SU-DHL-6 (cell line): ENCODE data around the gene DPPA5.

ENCODE experiments used
- H2AFZ ChIP-seq: fragments of 200-600 bp; sonication (generic); 2 replicates; pipeline ENCODE4 v1.6.1; 2014; ENCODE audit warnings: low read depth, mild to moderate bottlenecking, moderate library complexity, mixed read lengths, antibody characterized with exemption, low read length; ENCODE audit not compliant: severe bottlenecking
- H3F3A ChIP-seq: fragments of 200-600 bp; shearing (Covaris generic); 2 replicates; pipeline ENCODE4 v1.6.0; 2016; ENCODE audit warnings: antibody characterized with exemption, mild to moderate bottlenecking; ENCODE audit not compliant: insufficient read depth
- H3K27ac ChIP-seq: fragments of 200-600 bp; sonication (generic); 2 replicates; pipeline ENCODE4 v1.5.1; 2016; ENCODE audit warnings: low read depth, mild to moderate bottlenecking, low read length, moderate library complexity, mixed read lengths
- H3K27me3 ChIP-seq: fragments of 200-600 bp; sonication (generic), shearing (Covaris generic); 2 replicates; pipeline ENCODE4 v1.6.0; 2014; ENCODE audit warnings: mild to moderate bottlenecking, low read length
- H3K36me3 ChIP-seq: fragments of 200-600 bp; sonication (generic); 2 replicates; pipeline ENCODE4 v1.6.1; 2014; ENCODE audit warnings: mild to moderate bottlenecking, low read length, mixed read lengths
- H3K4me2 ChIP-seq: fragments of 300-600, 200-600 bp; shearing (Covaris generic), sonication (generic); 2 replicates; pipeline ENCODE4 v1.6.0; 2014; ENCODE audit warnings: low read length, low read depth, mild to moderate bottlenecking; ENCODE audit not compliant: poor library complexity, severe bottlenecking
- H3K4me3 ChIP-seq: fragments of 200-600 bp; sonication (generic); 2 replicates; pipeline ENCODE4 v1.5.1; 2014; ENCODE audit warnings: antibody characterized with exemption, low read length, mild to moderate bottlenecking, mixed read lengths; ENCODE audit not compliant: insufficient read depth, poor library complexity, severe bottlenecking
- H3K79me2 ChIP-seq: fragments of 200-600 bp; sonication (generic); 2 replicates; pipeline ENCODE4 v1.6.1; 2014; ENCODE audit warnings: mild to moderate bottlenecking, low read length, moderate library complexity; ENCODE audit not compliant: insufficient read depth
- H3K9ac ChIP-seq: fragments of 200-600 bp; sonication (generic); 2 replicates; pipeline ENCODE4 v1.7.0; 2014; ENCODE audit warnings: mild to moderate bottlenecking, low read length
- H3K9me2 ChIP-seq: fragments of 200-600 bp; sonication (generic); replicated peaks from 2 replicates; pipeline ENCODE4 v1.6.1; 2014; ENCODE audit warnings: low read length; ENCODE audit not compliant: insufficient read depth
- H3K9me3 ChIP-seq: fragments of 200-600 bp; sonication (generic); 2 replicates; pipeline ENCODE4 v1.6.1; 2014; ENCODE audit warnings: low read length, mixed read lengths; ENCODE audit not compliant: insufficient read depth
- H4K20me1 ChIP-seq: fragments of 200-600 bp; sonication (generic); 2 replicates; pipeline ENCODE4 v1.6.1; 2014; ENCODE audit warnings: low read depth, mild to moderate bottlenecking, antibody characterized with exemption, low read length, moderate library complexity, mixed read lengths
- EZH2phosphoT487 ChIP-seq: fragments of 200-600 bp; sonication (generic), shearing (Covaris generic); conservative IDR thresholded peaks from 2 replicates; pipeline ENCODE4 v1.6.1; 2018; ENCODE audit warnings: mild to moderate bottlenecking, antibody characterized with exemption, low read length, moderate library complexity, mixed read lengths
- TF ChIP-seq, protein P1 (sequence below): fragments of 200-600 bp; sonication (generic); IDR thresholded peaks from one replicate; pipeline ENCODE4 v1.5.1; 2017; ENCODE audit warnings: antibody characterized with exemption, mild to moderate bottlenecking, low read length, moderate library complexity; ENCODE audit not compliant: insufficient read depth, poor library complexity, severe bottlenecking

Gene DPPA5

DNA sequence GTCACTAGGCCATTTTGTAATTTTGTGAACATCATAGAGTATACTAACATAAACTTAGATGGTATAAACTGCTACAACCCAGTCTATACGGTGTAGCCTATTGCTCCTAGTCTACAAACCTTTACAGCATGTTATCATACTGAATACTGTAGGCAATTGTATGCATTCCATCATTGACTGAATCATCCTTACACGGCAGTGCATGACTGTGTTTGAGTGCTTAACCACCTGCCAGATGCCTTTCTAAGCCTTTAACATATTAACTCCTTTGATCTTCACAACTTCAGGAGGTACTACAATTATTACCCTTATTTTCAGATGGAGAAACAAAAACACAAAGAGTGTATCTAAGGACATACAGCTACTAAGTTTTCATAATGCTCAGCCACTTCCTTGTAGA, 14.0 kb downstream of the DPPA5 start:
- no peak overlapping the region for H3K27ac ChIP-seq
- H3K9ac ChIP-seq = no peak overlapping the region
- H3K4me2 ChIP-seq = no peak overlapping the region
- no peaks in the 10 kb centered on the region for H3K9me3 ChIP-seq
- no peaks in the 10 kb centered on the region for H3K36me3 ChIP-seq
- H4K20me1 ChIP-seq = no peaks in the 10 kb centered on the region
- no peaks in the 10 kb centered on the region for H3F3A ChIP-seq
- no peak overlapping the region for H3K4me3 ChIP-seq
- H3K79me2 ChIP-seq = no peaks in the 10 kb centered on the region
- H3K27me3 ChIP-seq = no peaks in the 10 kb centered on the region
- H3K9me2 ChIP-seq = no peaks in the 10 kb centered on the region
- TF ChIP-seq, protein P1, sequence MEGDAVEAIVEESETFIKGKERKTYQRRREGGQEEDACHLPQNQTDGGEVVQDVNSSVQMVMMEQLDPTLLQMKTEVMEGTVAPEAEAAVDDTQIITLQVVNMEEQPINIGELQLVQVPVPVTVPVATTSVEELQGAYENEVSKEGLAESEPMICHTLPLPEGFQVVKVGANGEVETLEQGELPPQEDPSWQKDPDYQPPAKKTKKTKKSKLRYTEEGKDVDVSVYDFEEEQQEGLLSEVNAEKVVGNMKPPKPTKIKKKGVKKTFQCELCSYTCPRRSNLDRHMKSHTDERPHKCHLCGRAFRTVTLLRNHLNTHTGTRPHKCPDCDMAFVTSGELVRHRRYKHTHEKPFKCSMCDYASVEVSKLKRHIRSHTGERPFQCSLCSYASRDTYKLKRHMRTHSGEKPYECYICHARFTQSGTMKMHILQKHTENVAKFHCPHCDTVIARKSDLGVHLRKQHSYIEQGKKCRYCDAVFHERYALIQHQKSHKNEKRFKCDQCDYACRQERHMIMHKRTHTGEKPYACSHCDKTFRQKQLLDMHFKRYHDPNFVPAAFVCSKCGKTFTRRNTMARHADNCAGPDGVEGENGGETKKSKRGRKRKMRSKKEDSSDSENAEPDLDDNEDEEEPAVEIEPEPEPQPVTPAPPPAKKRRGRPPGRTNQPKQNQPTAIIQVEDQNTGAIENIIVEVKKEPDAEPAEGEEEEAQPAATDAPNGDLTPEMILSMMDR = no peak
- TF ChIP-seq EZH2phosphoT487 = no peak
- no peak overlapping the region for H2AFZ ChIP-seq

DNA sequence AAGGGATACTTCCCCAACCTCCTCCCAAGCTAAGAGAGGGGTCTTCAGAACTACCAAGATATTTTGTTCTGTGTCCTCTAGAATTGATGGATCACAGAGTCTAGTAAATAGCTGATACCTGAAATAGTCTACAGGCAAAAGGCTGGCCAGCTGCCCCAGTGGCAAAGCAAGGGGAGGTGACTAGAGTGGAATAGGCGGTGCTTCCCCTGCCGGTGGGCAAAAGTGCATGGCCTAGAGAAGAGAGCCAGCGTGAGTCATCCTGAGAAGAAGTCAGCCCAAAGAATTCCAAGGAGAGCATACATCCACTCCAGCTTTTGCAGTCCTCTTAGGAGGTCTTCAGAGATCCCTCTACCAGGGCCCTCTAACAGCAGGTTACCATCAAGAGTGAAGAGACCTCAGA, 14.7 kb downstream of the DPPA5 start:
- Histone ChIP-seq H3K9ac (no peak overlapping the region), H3K27ac (no peak overlapping the region), H3K9me2 (no peaks in the 10 kb centered on the region), H3F3A (no peaks in the 10 kb centered on the region), H3K27me3 (no peaks in the 10 kb centered on the region), H3K4me3 (no peak overlapping the region), H3K79me2 (no peaks in the 10 kb centered on the region), H2AFZ (no peak overlapping the region), H3K9me3 (no peaks in the 10 kb centered on the region), H4K20me1 (no peaks in the 10 kb centered on the region), H3K36me3 (no peaks in the 10 kb centered on the region), H3K4me2 (no peak overlapping the region)
- no peak for TF ChIP-seq EZH2phosphoT487
- TF ChIP-seq, protein P1 = no peak

DNA sequence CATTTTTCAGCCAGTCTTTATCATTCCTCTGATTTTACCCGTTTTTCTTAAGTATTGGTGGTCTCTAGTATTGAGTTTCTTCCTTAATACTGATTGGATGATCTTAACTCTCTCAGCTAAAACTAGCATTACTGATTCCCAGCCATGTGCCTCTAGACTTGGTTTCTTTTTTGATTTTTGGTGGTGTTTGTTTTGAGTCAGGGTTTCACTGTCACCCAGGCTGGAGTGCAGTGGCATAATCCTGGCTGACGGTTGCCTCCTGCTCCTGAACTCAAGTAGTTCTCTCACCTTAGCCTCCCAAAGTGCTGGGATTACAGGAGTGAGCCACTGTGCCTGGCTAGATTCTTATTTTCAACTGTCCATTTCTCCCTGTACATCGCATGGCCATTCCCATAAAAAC, 24.9 kb downstream of the DPPA5 start:
- no peak overlapping the region for H3K27ac ChIP-seq
- no peaks in the 10 kb centered on the region for H3K9me3 ChIP-seq
- no peak overlapping the region for H3K4me3 ChIP-seq
- H3K27me3 ChIP-seq = no peaks in the 10 kb centered on the region
- H3F3A ChIP-seq = no peaks in the 10 kb centered on the region
- no peak overlapping the region for H3K4me2 ChIP-seq
- no peak overlapping the region for H2AFZ ChIP-seq
- H3K79me2 ChIP-seq = no peaks in the 10 kb centered on the region
- no peaks in the 10 kb centered on the region for H4K20me1 ChIP-seq
- no peaks in the 10 kb centered on the region for H3K36me3 ChIP-seq
- H3K9ac ChIP-seq = no peak overlapping the region
- no peaks in the 10 kb centered on the region for H3K9me2 ChIP-seq
- TF ChIP-seq, protein P1 = no peak
- TF ChIP-seq EZH2phosphoT487 = no peak
